GM12878 (cell line): ENCODE data around the gene SPOP.

Experiments
- BHLHE40 ChIP-seq, 2 experiments: fragments of 450-650 bp in 1 of 2; IDR thresholded peaks; 2 replicates each; pipeline ENCODE4 v1.6.1; 2011 to 2017; ENCODE audit warnings: low read depth in 2 of 2, borderline replicate concordance in 1 of 2, improper control_type of control experiment in 1 of 2, low read length in 1 of 2, mild to moderate bottlenecking in 1 of 2
- POLR2AphosphoS5 ChIP-seq: IDR thresholded peaks from 2 replicates; pipeline ENCODE4 v1.6.1; 2011; ENCODE audit warnings: mild to moderate bottlenecking, low read length, inconsistent platforms
- RCOR1 ChIP-seq: conservative IDR thresholded peaks from 2 replicates; pipeline ENCODE4 v1.6.1; 2012; ENCODE audit warnings: low read depth, low read length, improper control_type of control experiment
- TF ChIP-seq, protein P1 (sequence below), 3 experiments: IDR thresholded peaks in 2 of 3; conservative IDR thresholded peaks in 1 of 3; 2 replicates each; pipeline ENCODE4 v1.5.1; 2011; ENCODE audit warnings: low read depth in 3 of 3, low read length in 3 of 3, mild to moderate bottlenecking in 3 of 3, control low read depth in 2 of 3, moderate library complexity in 2 of 3, inconsistent platforms in 1 of 3, mixed read lengths in 1 of 3; ENCODE audit not compliant: control insufficient read depth in 2 of 3, insufficient read depth in 1 of 3; ENCODE audit errors: extremely low read depth in 1 of 3

DNA sequence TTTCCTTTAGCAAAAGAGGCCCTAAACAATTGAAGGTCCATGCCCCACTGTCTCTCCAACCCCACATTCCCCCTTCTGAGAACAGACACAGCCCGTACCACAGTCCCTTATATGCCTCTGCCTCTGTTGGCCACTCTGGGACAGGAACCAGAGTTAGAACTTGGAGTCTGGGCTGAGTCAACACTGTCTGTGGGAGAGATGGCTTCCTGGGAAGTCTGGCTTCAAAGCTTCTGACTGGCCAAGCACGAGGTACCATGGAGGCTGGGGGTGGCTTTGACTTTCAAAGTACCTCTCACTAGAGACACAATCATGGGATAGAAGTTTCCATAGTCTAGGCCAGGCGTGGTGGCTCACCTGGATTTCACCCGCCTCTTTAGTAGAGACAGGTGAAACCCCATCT lies 14.9 kb upstream of the SPOP start:
- TF ChIP-seq, protein P1, sequence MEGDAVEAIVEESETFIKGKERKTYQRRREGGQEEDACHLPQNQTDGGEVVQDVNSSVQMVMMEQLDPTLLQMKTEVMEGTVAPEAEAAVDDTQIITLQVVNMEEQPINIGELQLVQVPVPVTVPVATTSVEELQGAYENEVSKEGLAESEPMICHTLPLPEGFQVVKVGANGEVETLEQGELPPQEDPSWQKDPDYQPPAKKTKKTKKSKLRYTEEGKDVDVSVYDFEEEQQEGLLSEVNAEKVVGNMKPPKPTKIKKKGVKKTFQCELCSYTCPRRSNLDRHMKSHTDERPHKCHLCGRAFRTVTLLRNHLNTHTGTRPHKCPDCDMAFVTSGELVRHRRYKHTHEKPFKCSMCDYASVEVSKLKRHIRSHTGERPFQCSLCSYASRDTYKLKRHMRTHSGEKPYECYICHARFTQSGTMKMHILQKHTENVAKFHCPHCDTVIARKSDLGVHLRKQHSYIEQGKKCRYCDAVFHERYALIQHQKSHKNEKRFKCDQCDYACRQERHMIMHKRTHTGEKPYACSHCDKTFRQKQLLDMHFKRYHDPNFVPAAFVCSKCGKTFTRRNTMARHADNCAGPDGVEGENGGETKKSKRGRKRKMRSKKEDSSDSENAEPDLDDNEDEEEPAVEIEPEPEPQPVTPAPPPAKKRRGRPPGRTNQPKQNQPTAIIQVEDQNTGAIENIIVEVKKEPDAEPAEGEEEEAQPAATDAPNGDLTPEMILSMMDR (IDR thresholded peaks at IDR 0.05 in 2 of 3, conservative IDR thresholded peaks at IDR 0.05 in 1 of 3; ENCODE audit: control insufficient read depth in 2 of 3, extremely low read depth in 1 of 3, insufficient read depth in 1 of 3, low read depth in 3 of 3, low read length in 3 of 3) = no peak
- TF ChIP-seq RCOR1 (no peak), POLR2AphosphoS5 (no peak), BHLHE40 (IDR thresholded peaks at IDR 0.05; ENCODE audit: borderline replicate concordance in 1 of 2, low read depth in 2 of 2, low read length in 1 of 2) (no peak)
